Fibroblast of upper back skin (primary cell): ENCODE measurements around the gene SPIN1.
A peak's percentile ranks its signal among the peaks of the same experiment; 100 is the strongest.

Source experiments
- DNase-seq: peaks from one replicate; pipeline ENCODE4 v3.0.0-alpha.2; 2013

SPIN1 gene

GRCh38 chr9:88502552-88503034 lies 114.3 kb downstream of the SPIN1 start:
- DNase-seq = no peak

- no peak for DNase-seq
These were observed 115.0 kb downstream of the SPIN1 start for GRCh38 chr9:88503081-88503844.

GRCh38 chr9:88503845-88504764 lies 115.9 kb downstream of the SPIN1 start:
- DNase-seq = no peak

GRCh38 chr9:88508326-88508725 lies 120.1 kb downstream of the SPIN1 start:
- peak; percentile 22 for DNase-seq

DNA sequence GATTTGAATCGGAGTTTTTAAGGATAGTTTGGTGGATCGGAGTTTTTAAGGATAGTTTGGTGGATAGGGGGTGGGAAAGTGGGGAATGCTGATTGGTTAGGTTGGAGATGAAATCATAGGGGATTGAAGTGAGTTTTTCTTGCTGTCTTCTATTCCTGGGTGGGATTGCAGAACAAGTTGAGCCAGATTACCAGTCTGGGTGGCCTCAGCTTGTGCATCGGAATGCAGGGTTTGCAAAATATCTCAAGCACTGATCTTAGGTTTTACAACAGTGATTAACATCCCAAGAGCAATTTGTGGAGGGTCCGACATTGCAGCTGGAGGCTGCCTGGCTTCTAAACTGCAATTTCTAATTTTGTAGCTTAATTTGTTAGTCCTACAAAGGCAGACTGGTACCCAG lies 123.7 kb downstream of the SPIN1 start:
- DNase-seq = no peak

DNA sequence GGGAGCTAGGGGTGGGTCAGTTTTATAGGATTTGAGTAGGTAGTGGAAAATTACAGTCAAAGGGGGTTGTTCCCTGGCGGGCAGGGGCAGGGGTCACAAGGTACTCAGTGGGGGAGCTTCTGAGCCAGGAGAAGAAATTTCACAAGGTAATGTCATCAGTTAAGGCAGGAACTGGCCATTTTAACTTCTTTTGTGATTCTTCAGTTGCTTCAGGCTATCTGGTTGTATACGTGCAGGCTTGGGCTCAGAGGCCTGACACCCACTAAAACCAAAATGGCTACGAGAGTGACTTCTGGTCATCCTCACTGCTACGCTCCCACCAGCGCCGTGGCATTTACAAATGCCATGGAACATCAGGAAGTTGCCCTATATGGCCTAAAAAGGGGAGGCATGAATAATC lies 126.0 kb downstream of the SPIN1 start:
- no peak for DNase-seq

DNA sequence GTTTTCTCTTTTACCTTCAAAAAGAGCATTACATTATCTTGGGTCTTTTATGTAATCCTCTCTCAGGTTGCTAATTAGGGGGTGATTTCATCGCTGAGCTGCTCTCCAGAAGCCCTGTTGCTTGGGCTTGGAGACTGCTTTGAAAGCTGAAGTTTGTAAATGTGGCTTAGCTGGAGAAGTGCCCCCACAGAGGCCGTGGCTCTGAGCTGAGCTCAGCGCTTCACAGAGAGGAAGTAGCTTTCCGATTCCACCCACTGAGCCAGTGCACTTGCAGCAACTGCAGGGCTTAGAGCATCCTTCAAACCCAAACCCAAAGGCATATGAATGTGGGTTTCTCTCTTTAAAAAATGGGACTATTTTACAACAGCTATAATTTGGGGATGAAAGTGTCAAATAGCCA lies 133.1 kb downstream of the SPIN1 start:
- no peak for DNase-seq

GRCh38 chr9:88522360-88522759 lies 134.1 kb downstream of the SPIN1 start:
- no peak for DNase-seq

DNA sequence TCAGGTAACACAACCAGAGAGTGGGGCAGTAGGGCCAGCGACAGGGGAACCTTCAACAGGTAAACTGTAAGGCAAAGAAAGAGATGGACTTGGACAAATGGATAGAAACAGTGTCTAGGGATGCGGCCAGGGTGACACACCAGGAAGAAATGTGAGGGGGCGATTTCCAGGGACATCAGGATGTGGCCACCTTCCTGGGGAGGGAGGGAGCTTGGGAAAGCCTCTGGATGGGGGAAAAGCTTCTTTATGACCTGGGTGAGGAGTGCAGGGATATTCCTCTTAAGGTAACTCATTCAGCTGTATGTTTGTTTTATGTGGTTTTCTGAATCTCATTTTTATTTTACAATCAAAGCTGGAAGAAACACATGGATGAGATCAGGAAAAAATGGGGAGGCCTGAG lies 134.8 kb downstream of the SPIN1 start:
- DNase-seq = peak; percentile 57

DNA sequence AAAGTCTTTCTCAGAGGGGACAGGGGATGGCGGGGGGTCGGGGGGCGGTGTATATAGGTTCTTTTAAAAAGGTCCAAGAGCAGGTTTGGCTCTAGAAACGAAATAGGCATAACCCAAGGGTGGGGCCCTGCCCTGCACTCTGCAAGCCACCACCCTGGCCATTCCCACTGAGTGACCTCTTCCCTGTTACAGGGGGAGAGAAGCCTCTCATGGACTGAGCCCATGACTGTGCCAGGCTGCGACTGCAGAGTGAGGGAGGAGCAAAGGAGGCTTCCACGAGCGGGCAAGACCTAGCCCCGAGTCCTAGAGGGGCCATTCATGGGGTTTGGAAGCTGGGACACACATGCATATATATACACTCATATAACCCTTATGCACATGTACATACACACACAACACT lies 136.7 kb downstream of the SPIN1 start:
- no peak for DNase-seq

DNA sequence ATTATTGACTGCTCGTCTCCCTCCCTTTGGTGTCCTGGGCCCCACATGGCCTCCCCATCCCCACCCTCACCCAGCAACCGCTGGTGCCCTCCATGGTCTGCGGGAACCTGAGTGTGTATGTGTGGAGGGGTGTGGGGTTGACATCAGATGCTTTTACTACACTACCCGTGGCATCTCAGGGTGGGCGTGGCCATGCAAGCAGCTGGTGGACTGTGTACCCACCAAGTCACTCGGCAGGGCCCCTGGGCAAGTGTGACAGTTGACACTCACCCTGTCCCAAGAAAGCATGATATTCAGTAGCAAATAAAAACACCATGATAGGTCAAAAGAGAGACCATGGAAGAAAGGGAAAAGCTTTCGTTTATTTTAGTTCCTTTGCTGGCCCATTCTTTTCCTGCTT lies 139.4 kb downstream of the SPIN1 start:
- DNase-seq = no peak
